Vagina (tissue), 2 donors: ENCODE data around the gene C1orf232. TPM values are rescaled to one million over a fixed set of nuclear protein-coding genes. Genes with fewer than 3 reads are reported as not detected.

Experiments
- DNase-seq, 2 donors: peaks; one replicate each; pipeline ENCODE4 v3.0.0-alpha.2; 2017; ENCODE audit errors: extremely low spot score in 2 of 2
- H3K27ac ChIP-seq: fragments of 200-600 bp; sonication (generic); one replicate; pipeline ENCODE4 v1.5.1; 2019
- H3K27me3 ChIP-seq: fragments of 200-600 bp; sonication (generic); one replicate; pipeline ENCODE4 v1.5.1; 2019
- H3K36me3 ChIP-seq, 2 donors: fragments of 200-600 bp; sonication (generic); one replicate each; pipeline ENCODE4 v1.5.1; 2017 to 2019
- H3K4me1 ChIP-seq: fragments of 200-600 bp; sonication (generic); one replicate; pipeline ENCODE4 v1.5.1; 2019
- H3K4me3 ChIP-seq, 2 donors: fragments of 200-600 bp; sonication (generic); 1 replicate in 1 of 2; 2 replicates in 1 of 2; pipeline ENCODE4 v1.5.1; 2016 to 2019
- H3K9me3 ChIP-seq: fragments of 200-600 bp; sonication (generic); one replicate; pipeline ENCODE4 v1.5.1; 2019
- CTCF ChIP-seq, 3 experiments: fragments of 450-650 bp in 2 of 3; fragments of 200-600 bp in 1 of 3; sonication (generic) in 1 of 3; IDR thresholded peaks; one replicate each; pipeline ENCODE4 v1.5.1; 2017 to 2019; ENCODE audit warnings: antibody characterized with exemption in 3 of 3, mild to moderate bottlenecking in 2 of 3, moderate library complexity in 2 of 3
- POLR2A ChIP-seq, 2 donors: fragments of 450-650 bp; IDR thresholded peaks; one replicate each; pipeline ENCODE4 v1.6.1; 2017; ENCODE audit warnings: antibody characterized with exemption in 2 of 2, mild to moderate bottlenecking in 2 of 2, moderate library complexity in 2 of 2
- POLR2AphosphoS5 ChIP-seq, 2 donors: sonication (generic); formaldehyde crosslinking; IDR thresholded peaks; one replicate each; pipeline ENCODE4 v1.9.0; 2017; ENCODE audit warnings: antibody characterized with exemption in 2 of 2, mild to moderate bottlenecking in 2 of 2, low read depth in 1 of 2; ENCODE audit not compliant: insufficient read depth in 1 of 2
- intact Hi-C: fragments of 100-400 bp; cut with DNase I; formaldehyde crosslinking; loops from one replicate; pipeline ENCODE4 v1.15.1; 2023
- total RNA-seq: library from RNA; depleted of rRNA; stranded (reverse); fragments of >200 nt; gene quantifications from one replicate; pipeline ENCODE4 v1.2.3, GENCODE V29; 2016

The C1orf232 gene
- total RNA-seq, 1 donor from 2014 or later: not detected

GRCh38 chr1:26191739-26192138, 23.0 kb upstream of the C1orf232 start:
- H3K27me3 ChIP-seq: no peaks in the 10 kb centered on the region
- no peaks in the 10 kb centered on the region for H3K36me3 ChIP-seq
- no peak for DNase-seq
- H3K27ac ChIP-seq: no peak overlapping the region
- H3K4me1 ChIP-seq: no peaks in the 10 kb centered on the region
- H3K9me3 ChIP-seq: no peaks in the 10 kb centered on the region
- intact Hi-C loops: no loop called here
- no peak overlapping the region for H3K4me3 ChIP-seq
- TF ChIP-seq CTCF (IDR thresholded peaks at IDR 0.05): no peak
- TF ChIP-seq POLR2A (IDR thresholded peaks at IDR 0.05): no peak
- TF ChIP-seq POLR2AphosphoS5 (IDR thresholded peaks at IDR 0.05; ENCODE audit: insufficient read depth in 1 of 2, low read depth in 1 of 2): no peak

- no peak for TF ChIP-seq CTCF (IDR thresholded peaks at IDR 0.05)
- no peak within 1 kb of the TSS for H3K4me3 ChIP-seq
- H3K9me3 ChIP-seq: no peaks in the 10 kb centered on the region
- H3K4me1 ChIP-seq: no peaks in the 10 kb centered on the region
- intact Hi-C loops: no loop called here
- no peaks in the 10 kb centered on the region for H3K27me3 ChIP-seq
- DNase-seq: no peak
- H3K27ac ChIP-seq: no peak within 1 kb of the TSS
- H3K36me3 ChIP-seq: no peaks in the 10 kb centered on the region
These were observed 21.7 kb upstream of the C1orf232 start, which contains the start of gene CATSPER4 for GRCh38 chr1:26190373-26190987. TSS of gene CATSPER4 (plus strand) at chr1:26190602. CDS start at chr1:26190628, 26 bp downstream.

GRCh38 chr1:26189751-26190275, 21.1 kb upstream of the C1orf232 start:
- intact Hi-C loops: no loop called here
- no peaks in the 10 kb centered on the region for H3K36me3 ChIP-seq
- H3K27ac ChIP-seq: no peak overlapping the region
- DNase-seq: no peak
- no peak overlapping the region for H3K4me3 ChIP-seq
- H3K27me3 ChIP-seq: no peaks in the 10 kb centered on the region
- H3K4me1 ChIP-seq: no peaks in the 10 kb centered on the region
- no peaks in the 10 kb centered on the region for H3K9me3 ChIP-seq
- TF ChIP-seq POLR2A (IDR thresholded peaks at IDR 0.05) (no peak), CTCF (IDR thresholded peaks at IDR 0.05) (no peak), POLR2AphosphoS5 (IDR thresholded peaks at IDR 0.05; ENCODE audit: insufficient read depth in 1 of 2, low read depth in 1 of 2) (no peak)

GRCh38 chr1:26189331-26189730, 20.6 kb upstream of the C1orf232 start:
- Histone ChIP-seq H3K4me1 (no peaks in the 10 kb centered on the region), H3K4me3 (no peak overlapping the region), H3K27ac (no peak overlapping the region), H3K36me3 (no peaks in the 10 kb centered on the region), H3K9me3 (no peaks in the 10 kb centered on the region), H3K27me3 (no peaks in the 10 kb centered on the region)
- intact Hi-C loops: no loop called here
- DNase-seq: no peak
- TF ChIP-seq POLR2AphosphoS5 (IDR thresholded peaks at IDR 0.05; ENCODE audit: insufficient read depth in 1 of 2, low read depth in 1 of 2) (no peak), CTCF (IDR thresholded peaks at IDR 0.05) (no peak), POLR2A (IDR thresholded peaks at IDR 0.05) (no peak)

GRCh38 chr1:26188477-26188876, 19.7 kb upstream of the C1orf232 start:
- no peaks in the 10 kb centered on the region for H3K9me3 ChIP-seq
- no peak for TF ChIP-seq POLR2A (IDR thresholded peaks at IDR 0.05)
- no peak for TF ChIP-seq CTCF (IDR thresholded peaks at IDR 0.05)
- TF ChIP-seq POLR2AphosphoS5 (IDR thresholded peaks at IDR 0.05; ENCODE audit: insufficient read depth in 1 of 2, low read depth in 1 of 2): no peak
- H3K36me3 ChIP-seq: no peaks in the 10 kb centered on the region
- H3K27ac ChIP-seq: no peak overlapping the region
- H3K4me1 ChIP-seq: no peaks in the 10 kb centered on the region
- H3K4me3 ChIP-seq: no peak overlapping the region
- no peak for DNase-seq
- intact Hi-C loops: no loop called here
- H3K27me3 ChIP-seq: no peaks in the 10 kb centered on the region
